HG03457 (cell line): ENCODE data around the gene SLC34A3.
"Not testable (repeated sequence)": the region's sequence is repeated elsewhere in the genome, so short reads cannot be mapped to it uniquely, and the experiment has no call there.

Experiments
- ATAC-seq: cut with Tn5 transposase; IDR thresholded peaks from one replicate; pipeline ENCODE4 v1.9.1; 2021; ENCODE audit warnings: moderate number of reproducible peaks; ENCODE audit not compliant: unreplicated experiment

SLC34A3 gene

GRCh38 chr9:137241490-137242268, 11.0 kb downstream of the SLC34A3 start:
- peak; percentile 4 for ATAC-seq

- no peak for ATAC-seq
Observed at GRCh38 chr9:137242269-137243203, 11.8 kb downstream of the SLC34A3 start.

GRCh38 chr9:137243266-137243625, 12.5 kb downstream of the SLC34A3 start:
- ATAC-seq, result not testable (repeated sequence)

- no peak for ATAC-seq
Observed at GRCh38 chr9:137243626-137244485, 13.2 kb downstream of the SLC34A3 start.

- no peak for ATAC-seq
Observed at GRCh38 chr9:137244486-137245449, 14.1 kb downstream of the SLC34A3 start.

- no peak for ATAC-seq
Observed at GRCh38 chr9:137245450-137246421, 15.0 kb downstream of the SLC34A3 start.

- no peak for ATAC-seq
Observed at GRCh38 chr9:137247135-137247915, 16.6 kb downstream of the SLC34A3 start.

- ATAC-seq, result no peak
Observed at GRCh38 chr9:137247916-137248175, 17.1 kb downstream of the SLC34A3 start.

- no peak for ATAC-seq
Observed at GRCh38 chr9:137250329-137251193, 19.9 kb downstream of the SLC34A3 start.

- no peak for ATAC-seq
Observed at GRCh38 chr9:137251194-137251461, 20.4 kb downstream of the SLC34A3 start, which contains the start of gene STPG3. Gene STPG3, plus strand, starts transcription at chr9:137251286. Its CDS starts 1 bp downstream, at chr9:137251287.

- no peak for ATAC-seq
Observed at GRCh38 chr9:137251490-137252268, 21.0 kb downstream of the SLC34A3 start.

GRCh38 chr9:137252555-137253506, 22.1 kb downstream of the SLC34A3 start:
- no peak for ATAC-seq

- ATAC-seq, result no peak
Observed at GRCh38 chr9:137253717-137254623, 23.3 kb downstream of the SLC34A3 start.
